DMS114 treated with DMSO at 0.1 percent for 48 hours (cell line): ENCODE results near the gene CUL9.

Experiments
- DNase-seq: peaks from one replicate; lab custom pipeline; 2025; ENCODE audit not compliant: unreplicated experiment; lab: John Stamatoyannopoulos, UW

CUL9 gene

GRCh38 chr6:43226192-43226851, 44.3 kb downstream of the CUL9 start:
- no peak for DNase-seq

- peak; percentile 55 for DNase-seq
Measured at GRCh38 chr6:43228951-43229802, 47.2 kb downstream of the CUL9 start, which contains the start of gene DNPH1. TSS of gene DNPH1 (minus strand) at chr6:43229481. CDS start at chr6:43229456, 25 bp downstream.

DNA sequence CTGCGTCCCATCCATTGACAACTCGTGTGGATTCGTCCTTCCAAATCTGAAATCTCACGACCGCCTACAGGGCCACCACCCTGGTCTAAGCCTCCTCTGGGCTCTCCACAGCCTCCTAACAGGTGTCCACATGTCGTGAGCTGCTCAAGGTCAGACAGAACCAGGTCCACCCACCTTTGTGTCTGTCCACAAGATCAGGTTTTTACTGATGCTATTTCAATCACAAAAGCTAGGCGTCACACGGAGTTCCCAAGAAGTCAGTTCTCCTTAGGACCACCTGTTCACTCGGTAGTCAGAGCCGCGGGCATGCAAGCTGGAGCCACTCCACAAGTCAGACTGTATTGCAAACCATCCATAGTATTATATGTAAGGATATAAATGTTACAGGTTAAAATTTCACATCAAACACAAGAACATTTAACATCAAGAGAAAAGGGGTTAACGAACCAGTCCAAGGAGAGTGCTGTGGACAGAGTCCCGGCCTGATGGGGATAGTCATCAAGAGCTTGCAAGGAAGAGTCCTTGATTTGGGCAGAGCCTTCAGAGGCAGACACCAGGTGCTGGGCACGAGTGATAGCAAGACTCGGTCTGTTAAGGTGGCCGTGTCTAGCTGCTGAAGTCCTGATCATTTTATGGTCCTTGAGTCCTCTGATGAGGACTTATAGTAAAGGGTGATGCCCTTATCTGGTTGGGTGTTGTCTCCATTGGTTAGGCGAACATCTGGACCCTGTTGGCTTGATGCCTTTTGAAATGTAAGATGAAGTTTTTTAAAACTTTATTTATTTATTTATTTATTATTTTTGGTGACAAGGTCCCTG, 48.0 kb downstream of the CUL9 start:
- no peak for DNase-seq

- DNase-seq, result no peak
Measured at GRCh38 chr6:43231053-43231452, 49.1 kb downstream of the CUL9 start.

GRCh38 chr6:43231735-43232450, 49.9 kb downstream of the CUL9 start:
- no peak for DNase-seq

- DNase-seq, result no peak
Measured at GRCh38 chr6:43235841-43236240, 53.8 kb downstream of the CUL9 start.

DNA sequence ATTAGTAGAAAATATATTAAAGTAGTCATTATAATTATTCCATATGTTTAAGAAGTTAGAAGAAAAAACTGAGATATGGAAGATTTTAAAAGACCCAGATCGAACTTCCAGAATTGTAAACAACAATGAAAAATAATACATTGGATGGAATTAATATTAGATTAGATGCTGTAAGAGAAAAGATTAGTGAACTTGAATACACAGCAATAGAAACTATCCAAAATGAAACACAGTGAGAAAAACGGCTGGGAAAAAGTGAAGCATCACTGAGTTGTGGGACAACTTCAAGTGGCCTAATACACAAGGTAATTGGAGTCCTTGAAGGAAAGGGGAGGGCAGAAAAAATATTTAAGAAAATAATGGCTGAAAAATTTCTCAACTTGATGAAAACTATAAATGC, 57.1 kb downstream of the CUL9 start:
- DNase-seq, result no peak

GRCh38 chr6:43240950-43241349, 59.0 kb downstream of the CUL9 start:
- no peak for DNase-seq

DNA sequence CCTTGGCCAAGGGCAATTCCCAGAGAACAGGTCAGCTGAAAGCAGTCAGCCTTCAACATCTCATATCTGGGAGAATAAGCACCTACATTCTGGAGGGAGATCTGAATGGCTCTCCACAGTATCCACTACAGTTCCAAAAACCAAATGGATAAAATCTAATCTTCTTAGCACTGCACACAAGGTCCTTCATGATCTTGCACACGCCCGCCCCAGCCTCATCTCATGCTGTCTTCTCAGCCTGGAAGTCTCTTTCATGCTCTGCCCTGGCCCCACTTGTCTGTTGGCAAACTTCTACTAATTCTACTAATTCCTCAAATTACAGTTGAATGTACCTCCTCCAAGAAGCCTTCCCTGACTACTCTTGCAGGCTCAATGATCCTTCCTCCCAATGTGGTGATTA, 59.5 kb downstream of the CUL9 start:
- DNase-seq, result no peak

- DNase-seq, result no peak
Measured at GRCh38 chr6:43242908-43243663, 61.1 kb downstream of the CUL9 start, which contains the start of gene TTBK1. TSS of gene TTBK1 (plus strand) at chr6:43243481. CDS start at chr6:43246661, 3,180 bp downstream.

DNA sequence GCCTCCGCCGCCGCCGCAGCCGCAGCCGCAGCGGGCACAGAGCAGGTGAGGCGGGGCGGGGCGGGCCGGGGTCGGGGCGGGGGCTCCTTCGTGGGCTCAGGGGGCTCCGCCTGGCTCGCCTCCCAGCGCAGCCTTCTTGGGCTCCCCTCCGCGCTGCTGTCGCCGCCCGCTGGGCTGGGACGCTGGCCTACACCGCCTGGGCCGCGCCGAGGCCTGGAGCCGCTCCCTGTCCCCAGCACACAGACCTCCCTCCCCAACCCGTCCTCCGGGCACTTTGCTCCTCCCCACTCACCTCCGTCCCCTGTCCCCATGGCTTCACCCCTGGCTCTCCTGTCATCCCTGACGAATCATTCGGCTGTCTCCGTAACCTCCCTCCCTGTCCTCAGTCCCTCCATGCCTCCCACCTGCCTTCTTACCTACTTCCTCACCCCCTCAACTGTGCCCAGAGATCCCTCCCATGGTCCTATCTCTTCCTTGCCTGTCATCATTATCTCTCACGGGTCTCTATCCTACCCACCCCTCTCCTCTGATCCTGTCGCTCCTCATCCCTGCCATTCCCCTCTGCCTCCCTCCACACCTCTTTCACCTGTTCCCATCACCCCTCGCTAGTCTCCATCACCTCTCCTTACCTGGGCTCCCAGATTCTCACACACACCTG, 61.8 kb downstream of the CUL9 start:
- DNase-seq, result no peak

DNA sequence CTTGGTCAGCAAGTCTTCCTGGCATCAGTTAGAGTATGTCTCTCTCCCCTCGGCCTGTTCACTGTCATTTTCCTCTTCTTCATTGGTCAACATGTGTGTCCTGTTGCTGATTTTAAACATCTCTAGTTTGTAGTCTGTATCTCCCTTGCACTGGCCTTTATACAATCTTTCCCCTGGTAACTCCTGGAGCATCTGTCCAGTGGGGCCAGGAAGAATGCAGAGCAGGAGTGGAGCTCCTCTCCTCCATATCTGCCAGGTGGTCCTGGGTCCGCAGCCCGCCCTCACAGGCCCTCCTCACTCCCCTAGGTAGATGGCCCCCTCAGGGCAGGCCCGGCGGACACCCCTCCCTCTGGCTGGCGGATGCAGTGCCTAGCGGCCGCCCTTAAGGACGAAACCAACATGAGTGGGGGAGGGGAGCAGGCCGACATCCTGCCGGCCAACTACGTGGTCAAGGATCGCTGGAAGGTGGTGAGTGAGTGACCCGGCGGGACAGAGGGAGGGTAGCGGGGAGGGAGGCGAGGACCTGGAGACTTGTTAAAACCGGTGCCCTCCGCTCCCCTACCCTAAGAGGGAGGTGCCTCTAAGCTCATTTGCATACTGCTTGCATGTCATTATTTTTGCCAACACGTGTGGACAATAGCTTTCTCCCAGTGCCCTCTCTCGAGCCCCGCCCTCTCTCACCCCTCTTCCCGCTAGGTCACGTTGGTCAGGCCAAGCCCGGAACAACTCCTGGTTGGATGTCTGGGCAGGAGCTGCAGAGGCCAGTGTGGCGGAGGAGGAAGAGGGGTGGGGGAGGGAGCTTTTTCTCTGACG, 64.5 kb downstream of the CUL9 start:
- DNase-seq, result no peak

GRCh38 chr6:43247114-43247999, 65.4 kb downstream of the CUL9 start:
- DNase-seq, result peak; percentile 73

DNA sequence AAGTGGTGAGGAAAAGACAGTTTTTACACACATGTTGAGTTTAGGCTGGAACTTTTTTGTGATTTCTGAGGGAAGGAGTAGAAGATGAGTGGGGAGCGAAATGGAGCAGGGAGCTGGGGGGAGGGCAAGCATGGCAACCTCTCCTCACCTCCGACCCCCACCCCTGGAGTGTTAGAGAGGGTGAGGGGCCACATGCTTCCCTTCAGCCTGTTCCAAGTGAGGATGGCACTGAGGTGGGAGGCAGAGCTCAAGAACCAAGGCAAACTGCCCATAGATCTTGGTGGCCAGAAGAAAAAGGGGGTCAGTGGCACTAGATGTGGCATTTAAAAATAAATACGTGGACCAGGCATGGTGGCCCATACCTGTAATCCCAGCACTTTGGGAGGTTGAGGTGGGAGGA, 66.1 kb downstream of the CUL9 start:
- no peak for DNase-seq

DNA sequence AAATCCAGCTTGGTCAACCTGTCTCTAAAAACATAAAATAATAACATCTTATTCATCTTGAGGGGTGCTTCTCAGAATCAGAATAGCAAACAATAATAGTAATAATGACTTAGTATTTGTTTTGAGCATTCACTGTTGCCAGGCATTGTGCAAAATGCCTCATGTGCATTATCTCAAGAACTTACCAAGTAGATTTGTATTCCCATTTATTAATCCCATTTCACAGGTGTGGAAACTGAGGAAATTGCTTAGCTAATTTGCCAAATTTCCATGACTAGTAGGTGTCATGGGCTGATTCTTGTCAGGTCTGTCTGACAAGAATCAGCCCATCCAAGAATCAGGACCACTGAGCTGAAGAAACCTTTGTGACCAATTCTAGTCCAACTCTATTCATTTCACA, 66.8 kb downstream of the CUL9 start:
- no peak for DNase-seq

DNA sequence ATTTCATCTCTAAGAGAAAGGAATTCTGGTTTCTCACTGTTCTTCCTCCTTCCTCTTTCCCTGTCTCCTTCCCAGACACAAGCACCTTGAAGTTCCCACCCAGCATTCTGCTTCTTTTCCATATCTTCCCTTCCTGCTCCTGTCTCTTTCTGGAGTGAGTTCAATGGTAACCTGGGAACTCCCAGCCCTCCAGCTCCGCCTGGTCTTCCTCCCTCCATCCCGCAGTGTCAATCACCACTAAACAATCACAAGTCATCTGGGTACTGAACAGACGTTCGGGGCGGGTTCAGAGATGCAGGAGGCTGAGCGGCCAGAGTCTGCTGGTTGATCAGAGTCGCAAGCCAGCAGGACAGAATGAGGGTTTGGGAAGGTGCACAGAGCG, 69.0 kb downstream of the CUL9 start:
- no peak for DNase-seq

DNA sequence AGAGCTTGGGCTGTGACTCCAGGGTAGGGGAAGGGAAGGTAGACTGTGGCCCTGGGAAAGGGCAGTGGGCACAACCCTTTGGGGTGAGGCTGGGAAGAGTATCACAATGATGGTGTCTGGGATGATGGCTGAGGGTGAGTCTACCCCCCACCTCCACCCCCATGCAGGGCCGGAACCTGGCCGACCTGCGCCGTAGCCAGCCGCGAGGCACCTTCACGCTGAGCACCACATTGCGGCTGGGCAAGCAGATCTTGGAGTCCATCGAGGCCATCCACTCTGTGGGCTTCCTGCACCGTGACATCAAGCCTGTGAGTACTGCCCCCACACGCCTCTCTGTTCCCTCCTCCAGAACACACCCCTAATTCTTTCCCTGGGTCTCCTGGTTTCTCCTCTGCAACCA, 71.4 kb downstream of the CUL9 start:
- no peak for DNase-seq
